Stomach (tissue), 9 donors: ENCODE results near the gene PBXIP1. TPM values are rescaled to one million over a fixed set of nuclear protein-coding genes. Genes with fewer than 3 reads are reported as not detected.
"Not testable (repeated sequence)": the region's sequence is repeated elsewhere in the genome, so short reads cannot be mapped to it uniquely, and the experiment has no call there.

ENCODE experiments used
- DNase-seq, 2 donors: peaks; one replicate each; pipeline versions ENCODE4 v3.0.0 to v3.0.0-alpha.2; 2013 to 2019
- H3K27ac ChIP-seq, 5 donors: fragments of 200-600 bp in 4 of 5; sonication (generic) in 4 of 5; one replicate each; pipeline ENCODE4 v1.5.1; 2013 to 2019; ENCODE audit warnings: mild to moderate bottlenecking in 1 of 5, moderate library complexity in 1 of 5
- H3K27me3 ChIP-seq, 3 donors: fragments of 200-600 bp; sonication (generic); one replicate each; pipeline ENCODE4 v1.5.1; 2017 to 2019; ENCODE audit warnings: mixed run types in 1 of 3
- H3K36me3 ChIP-seq, 4 donors: fragments of 200-600 bp; sonication (generic); 1 replicate in 3 of 4; 2 replicates in 1 of 4; pipeline ENCODE4 v1.5.1; 2016 to 2019
- H3K4me1 ChIP-seq, 4 donors: fragments of 200-600 bp; sonication (generic); one replicate each; pipeline ENCODE4 v1.5.1; 2016 to 2019
- H3K4me3 ChIP-seq, 4 donors: fragments of 200-600 bp; sonication (generic) in 3 of 4; one replicate each; pipeline ENCODE4 v1.5.1; 2016 to 2019; ENCODE audit warnings: mild to moderate bottlenecking in 1 of 4
- H3K9me3 ChIP-seq, 4 donors: fragments of 200-600 bp; sonication (generic); one replicate each; pipeline ENCODE4 v1.5.1; 2016 to 2019
- CTCF ChIP-seq, 7 experiments: fragments of 450-650 bp in 4 of 7; fragments of 200-600 bp in 3 of 7; sonication (generic) in 3 of 7; IDR thresholded peaks; one replicate each; pipeline ENCODE4 v1.5.1; 2016 to 2019; ENCODE audit warnings: antibody characterized with exemption in 7 of 7, control low read depth in 2 of 7, mild to moderate bottlenecking in 1 of 7
- EP300 ChIP-seq: sonication (generic); formaldehyde crosslinking; IDR thresholded peaks from one replicate; pipeline ENCODE4 v1.6.1; 2017; ENCODE audit warnings: antibody characterized with exemption
- POLR2A ChIP-seq, 4 donors: fragments of 450-650 bp; IDR thresholded peaks; one replicate each; pipeline ENCODE4 v1.6.1; 2016; ENCODE audit warnings: antibody characterized with exemption in 4 of 4, control low read depth in 2 of 4, mild to moderate bottlenecking in 1 of 4, moderate library complexity in 1 of 4
- POLR2AphosphoS5 ChIP-seq, 3 donors: sonication (generic); formaldehyde crosslinking; IDR thresholded peaks; one replicate each; pipeline ENCODE4 v1.6.1; 2016; ENCODE audit warnings: antibody characterized with exemption in 3 of 3
- WGBS, 5 donors: extraction: QIAGEN DNeasy Blood & Tissue Kit in 3 of 5; methylation state at CpG; one replicate each; pipeline versions ENCODE4 v1.1.5 to v1.1.7; 2013 to 2018; 5-methylcytosine and 5-hydroxymethylcytosine counted together
- intact Hi-C: fragments of 100-400 bp; cut with DNase I; formaldehyde crosslinking; loops from one replicate; pipeline ENCODE4 v1.15.1; 2023; ENCODE audit warnings: low total_unique reads
- polyA plus RNA-seq, 3 donors: library from polyadenylated mRNA; stranded (reverse); fragments of 200-250 nt; gene quantifications; one replicate each; pipeline ENCODE4 v1.2.3, GENCODE V29; 2013
- total RNA-seq, 5 donors: library from RNA; depleted of rRNA; stranded (reverse); fragments of >200 nt; gene quantifications; one replicate each; pipeline versions ENCODE4 v1.1.0 to v1.2.3, GENCODE V29; 2014 to 2016
- donor health status: healthy with polysubstance abuse.
- donor health status: Bipolar disorder and iron deficiency.
- donor health status: healthy.

The PBXIP1 gene
- total and polyA plus RNA-seq, 8 donors = 19.7 to 123 (median 71.7) TPM

- H3K27ac ChIP-seq = no peak overlapping the region
- TF ChIP-seq EP300 = no peak
- no peak for TF ChIP-seq POLR2AphosphoS5 (IDR thresholded peaks at IDR 0.05)
- no peak for TF ChIP-seq POLR2A (IDR thresholded peaks at IDR 0.05)
- TF ChIP-seq CTCF (IDR thresholded peaks at IDR 0.05) = no peak
- intact Hi-C loops = no loop called here
- H3K36me3 ChIP-seq = peaks cover 19 to 62% (median 56%) of the 10 kb centered on the region in 4 donors
- no peak for DNase-seq
- peaks cover 11 to 35% (median 23%) of the 10 kb centered on the region in 4 donors for H3K4me1 ChIP-seq
- H3K9me3 ChIP-seq = no peaks in the 10 kb centered on the region
- H3K27me3 ChIP-seq = no peaks in the 10 kb centered on the region
- 85 to 89% (median 88%) methylated on average over 12 to 17 of the region's 17 CpGs for WGBS, 5 donors
- no peak overlapping the region for H3K4me3 ChIP-seq
Measured at GRCh38 chr1:154988058-154988954, 32.4 kb upstream of the PBXIP1 start.

- Histone ChIP-seq H3K9me3 (no peaks in the 10 kb centered on the region), H3K27ac (no peak overlapping the region), H3K36me3 (peaks cover 19 to 55% (median 49%) of the 10 kb centered on the region in 4 donors), H3K4me3 (no peak overlapping the region), H3K4me1 (peaks cover 16 to 41% (median 29%) of the 10 kb centered on the region in 4 donors), H3K27me3 (no peaks in the 10 kb centered on the region)
- 61 to 73% (median 64%) methylated on average over 6 of the region's 6 CpGs for WGBS, 5 donors
- no peak for DNase-seq
- intact Hi-C loops = no loop called here
- TF ChIP-seq POLR2A (IDR thresholded peaks at IDR 0.05) (no peak), POLR2AphosphoS5 (IDR thresholded peaks at IDR 0.05) (no peak), CTCF (IDR thresholded peaks at IDR 0.05) (no peak), EP300 (no peak)
Measured at GRCh38 chr1:154987326-154987725, 31.4 kb upstream of the PBXIP1 start.

GRCh38 chr1:154986736-154987135 lies 30.8 kb upstream of the PBXIP1 start:
- H3K27me3 ChIP-seq, H3K27ac ChIP-seq, H3K4me3 ChIP-seq, H3K9me3 ChIP-seq, intact Hi-C loops, DNase-seq: not testable (repeated sequence)
- Histone ChIP-seq H3K4me1 (peaks cover 16 to 47% (median 33%) of the 10 kb centered on the region in 4 donors), H3K36me3 (peaks cover 19 to 51% (median 47%) of the 10 kb centered on the region in 4 donors)
- 87 to 91% (median 90%) methylated on average over 4 of the region's 4 CpGs for WGBS, 5 donors

- TF ChIP-seq POLR2A (IDR thresholded peaks at IDR 0.05) = no peak
- TF ChIP-seq POLR2AphosphoS5 (IDR thresholded peaks at IDR 0.05) = no peak
- no peak for TF ChIP-seq CTCF (IDR thresholded peaks at IDR 0.05)
- TF ChIP-seq EP300 = no peak
- 10 to 15% (median 13%) methylated on average over 16 to 17 of the region's 17 CpGs for WGBS, 5 donors
- Histone ChIP-seq H3K4me3 (peak overlapping the region; percentile 69 to 79 (median 72)), H3K4me1 (peaks cover 16 to 44% (median 30%) of the 10 kb centered on the region in 4 donors), H3K27ac (peak overlapping the region in 4 of 5 donors; percentile 79 to 86 (median 80)), H3K36me3 (peaks cover 13 to 37% (median 28%) of the 10 kb centered on the region in 4 donors), H3K9me3 (no peaks in the 10 kb centered on the region), H3K27me3 (no peaks in the 10 kb centered on the region)
- no peak for DNase-seq
- intact Hi-C loops = no loop called here
Measured at GRCh38 chr1:154983776-154984466, 28.0 kb upstream of the PBXIP1 start.
